SK-N-SH (cell line): ENCODE results near the gene MAST4. TPM values are rescaled to one million over a fixed set of nuclear protein-coding genes. Genes with fewer than 3 reads are reported as not detected.

Experiments used
- CTCF ChIA-PET: fragments of 300-600, 350-600 bp; formaldehyde crosslinking; extraction: SDS; loops from one replicate; lab custom pipeline; 2021; lab: Yijun Ruan, JAX
- POLR2A ChIA-PET: fragments of 350-600 bp; sonication (Branson Sonifier 250); formaldehyde crosslinking; extraction: SDS; loops from one replicate; lab custom pipeline; 2020; ENCODE audit warnings: antibody characterized with exemption, inconsistent platforms; lab: Yijun Ruan, JAX
- DNase-seq: peaks from one replicate; pipeline ENCODE4 v3.0.0; 2012
- H2AFZ ChIP-seq: fragments of 200-600 bp; sonication (generic); 2 replicates; pipeline ENCODE4 v1.8.1; 2016; ENCODE audit warnings: antibody characterized with exemption, mild to moderate bottlenecking, low read depth
- H3F3A ChIP-seq: fragments of 200-600 bp; sonication (generic); replicated peaks from 2 replicates; pipeline ENCODE3; 2016; ENCODE audit warnings: antibody characterized with exemption, mild to moderate bottlenecking; ENCODE audit not compliant: insufficient read depth
- H3K27ac ChIP-seq, 2 experiments: fragments of 200-500 bp in 1 of 2; fragments of 200-600 bp in 1 of 2; sonication (Bioruptor generic) in 1 of 2; sonication (generic), shearing (Covaris generic) in 1 of 2; 2 replicates each; pipeline versions ENCODE4 v1.5.1 to v1.6.1; 2014 to 2016; ENCODE audit warnings: low read depth in 2 of 2, inconsistent platforms in 1 of 2, low read length in 1 of 2, mild to moderate bottlenecking in 1 of 2, mixed read lengths in 1 of 2
- H3K27me3 ChIP-seq: fragments of 200-600 bp; sonication (generic), shearing (Covaris generic); 2 replicates; pipeline ENCODE4 v1.6.1; 2016; ENCODE audit warnings: mixed run types; ENCODE audit not compliant: insufficient read depth
- H3K36me3 ChIP-seq, 2 experiments: fragments of 200-500 bp in 1 of 2; fragments of 200-600 bp in 1 of 2; sonication (Bioruptor generic) in 1 of 2; sonication (generic) in 1 of 2; replicated peaks in 1 of 2; 2 replicates each; pipeline versions ENCODE3 to v1.5.1; 2014 to 2016; ENCODE audit warnings: low read length in 1 of 2, mild to moderate bottlenecking in 1 of 2; ENCODE audit not compliant: insufficient read depth in 2 of 2, control insufficient read depth in 1 of 2
- H3K4me1 ChIP-seq, 2 experiments: fragments of 200-500 bp in 1 of 2; fragments of 200-600 bp in 1 of 2; sonication (Bioruptor generic) in 1 of 2; sonication (generic), shearing (Covaris generic) in 1 of 2; 2 replicates each; pipeline versions ENCODE4 v1.5.1 to v1.6.1; 2014 to 2016; ENCODE audit warnings: low read depth in 1 of 2, low read length in 1 of 2, mixed run types in 1 of 2; ENCODE audit not compliant: insufficient read depth in 2 of 2, control insufficient read depth in 1 of 2
- H3K4me2 ChIP-seq: fragments of 200-600 bp; sonication (generic), shearing (Covaris generic); 2 replicates; pipeline ENCODE4 v1.6.1; 2017; ENCODE audit warnings: mixed run types
- H3K4me3 ChIP-seq, 2 experiments: fragments of 200-500 bp in 1 of 2; fragments of 200-600 bp in 1 of 2; sonication (Bioruptor generic) in 1 of 2; sonication (generic), shearing (Covaris generic) in 1 of 2; 2 replicates each; pipeline versions ENCODE4 v1.5.1 to v1.8.1; 2014 to 2016; ENCODE audit warnings: low read depth in 2 of 2, inconsistent platforms in 1 of 2, low read length in 1 of 2, mild to moderate bottlenecking in 1 of 2, mixed read lengths in 1 of 2, moderate library complexity in 1 of 2
- H3K79me2 ChIP-seq: fragments of 200-600 bp; sonication (generic); 2 replicates; pipeline ENCODE4 v1.8.1; 2017; ENCODE audit warnings: mild to moderate bottlenecking; ENCODE audit not compliant: insufficient read depth
- H3K9ac ChIP-seq: fragments of 200-600 bp; sonication (generic); 2 replicates; pipeline ENCODE4 v1.6.1; 2017; ENCODE audit warnings: mixed run types
- H3K9me2 ChIP-seq: fragments of 200-600 bp; sonication (generic); 2 replicates; pipeline ENCODE4 v1.6.1; 2017; ENCODE audit warnings: mixed run types
- H3K9me3 ChIP-seq: fragments of 200-600 bp; sonication (generic); 2 replicates; pipeline ENCODE4 v1.6.1; 2017; ENCODE audit warnings: mixed run types, mild to moderate bottlenecking, moderate library complexity
- H4K20me1 ChIP-seq: fragments of 200-600 bp; sonication (generic); 2 replicates; pipeline ENCODE4 v1.6.1; 2017; ENCODE audit warnings: mild to moderate bottlenecking, mixed run types; ENCODE audit not compliant: insufficient read depth
- CHD2 ChIP-seq: fragments of 150-350 bp; IDR thresholded peaks from 2 replicates; pipeline ENCODE4 v1.6.1; 2018; ENCODE audit warnings: low read length; ENCODE audit not compliant: partially characterized antibody
- CTCF ChIP-seq: fragments of 200-600 bp; sonication (generic); IDR thresholded peaks from 2 replicates; pipeline ENCODE4 v1.6.1; 2017; ENCODE audit warnings: antibody characterized with exemption, mild to moderate bottlenecking, moderate library complexity
- ELF1 ChIP-seq: IDR thresholded peaks from 2 replicates; pipeline ENCODE4 v1.4.0; 2012
- EP300 ChIP-seq, 2 experiments: IDR thresholded peaks; 2 replicates each; pipeline versions ENCODE4 v1.4.0 to v1.6.1; 2012; ENCODE audit warnings: borderline replicate concordance in 1 of 2, low read depth in 1 of 2, low read length in 1 of 2
- EZH2phosphoT487 ChIP-seq: fragments of 200-600 bp; sonication (generic); IDR thresholded peaks from 2 replicates; pipeline ENCODE4 v1.6.1; 2017; ENCODE audit warnings: low read depth, mixed run types, mild to moderate bottlenecking, antibody characterized with exemption, moderate library complexity, borderline replicate concordance
- FOSL2 ChIP-seq: IDR thresholded peaks from 2 replicates; pipeline ENCODE4 v1.4.0; 2012; ENCODE audit warnings: low read depth, mild to moderate bottlenecking, moderate library complexity, borderline replicate concordance
- FOXM1 ChIP-seq: IDR thresholded peaks from 2 replicates; pipeline ENCODE4 v1.4.0; 2012; ENCODE audit warnings: low read depth, mild to moderate bottlenecking
- GABPA ChIP-seq: IDR thresholded peaks from 2 replicates; pipeline ENCODE4 v1.4.0; 2012; ENCODE audit warnings: low read depth, mild to moderate bottlenecking
- GATA2 ChIP-seq: sonication (generic); formaldehyde crosslinking; IDR thresholded peaks from 2 replicates; pipeline ENCODE4 v1.5.0; 2020; ENCODE audit warnings: mild to moderate bottlenecking, missing genetic modification reagents
- IRF3 ChIP-seq: fragments of 150-350 bp; IDR thresholded peaks from 2 replicates; pipeline ENCODE4 v1.6.1; 2016; ENCODE audit warnings: mild to moderate bottlenecking, low read depth, low read length
- JUND ChIP-seq: IDR thresholded peaks from 2 replicates; pipeline ENCODE4 v1.4.0; 2012
- MEF2A ChIP-seq: IDR thresholded peaks from 2 replicates; pipeline ENCODE4 v1.4.0; 2012; ENCODE audit warnings: low read depth, borderline replicate concordance
- MXI1 ChIP-seq: IDR thresholded peaks from 2 replicates; pipeline ENCODE4 v1.6.1; 2012; ENCODE audit warnings: mild to moderate bottlenecking, low read depth, low read length, improper control_type of control experiment
- NFIC ChIP-seq: IDR thresholded peaks from 2 replicates; pipeline ENCODE4 v1.4.0; 2012; ENCODE audit warnings: borderline replicate concordance
- NRF1 ChIP-seq: IDR thresholded peaks from 2 replicates; pipeline ENCODE4 v1.6.1; 2012; ENCODE audit warnings: low read depth, mild to moderate bottlenecking, low read length
- POLR2AphosphoS5 ChIP-seq: IDR thresholded peaks from 2 replicates; pipeline ENCODE4 v1.6.1; 2012; ENCODE audit warnings: low read depth, low read length
- RAD21 ChIP-seq: IDR thresholded peaks from 2 replicates; pipeline ENCODE4 v1.6.1; 2012; ENCODE audit warnings: mild to moderate bottlenecking, low read length
- RCOR1 ChIP-seq: fragments of 150-350 bp; IDR thresholded peaks from 2 replicates; pipeline ENCODE4 v1.6.1; 2017; ENCODE audit warnings: antibody characterized with exemption, low read length
- REST ChIP-seq: IDR thresholded peaks from 2 replicates; pipeline ENCODE4 v1.6.1; 2012; ENCODE audit warnings: mild to moderate bottlenecking, low read depth, low read length, moderate library complexity
- RFX5 ChIP-seq: IDR thresholded peaks from 2 replicates; pipeline ENCODE4 v1.6.1; 2012; ENCODE audit warnings: mild to moderate bottlenecking, improper control_type of control experiment, low read length
- RXRA ChIP-seq: IDR thresholded peaks from 2 replicates; pipeline ENCODE4 v1.4.0; 2012; ENCODE audit warnings: low read depth, mild to moderate bottlenecking, borderline replicate concordance
- SIN3A ChIP-seq: IDR thresholded peaks from 2 replicates; pipeline ENCODE4 v1.6.1; 2012; ENCODE audit warnings: low read depth, mild to moderate bottlenecking, low read length, moderate library complexity, borderline replicate concordance
- SMC3 ChIP-seq: IDR thresholded peaks from 2 replicates; pipeline ENCODE4 v1.6.1; 2012; ENCODE audit warnings: low read depth, low read length, improper control_type of control experiment
- TAF1 ChIP-seq: IDR thresholded peaks from 2 replicates; pipeline ENCODE4 v1.6.1; 2012; ENCODE audit warnings: low read depth, mild to moderate bottlenecking, low read length, moderate library complexity, borderline replicate concordance
- TCF12 ChIP-seq: IDR thresholded peaks from 2 replicates; pipeline ENCODE4 v1.4.0; 2012
- USF1 ChIP-seq: IDR thresholded peaks from 2 replicates; pipeline ENCODE4 v1.4.0; 2012; ENCODE audit warnings: low read depth, borderline replicate concordance
- USF2 ChIP-seq: fragments of 150-350 bp; IDR thresholded peaks from 2 replicates; pipeline ENCODE4 v1.6.1; 2017; ENCODE audit warnings: antibody characterized with exemption, low read length, low read depth, borderline replicate concordance
- YY1 ChIP-seq: IDR thresholded peaks from 2 replicates; pipeline ENCODE4 v1.4.0; 2012; ENCODE audit warnings: low read depth, mild to moderate bottlenecking
- WGBS: methylation state at CpG from one replicate; pipeline ENCODE4 v1.1.6; 2017; ENCODE audit warnings: low lambda C conversion rate; 5-methylcytosine and 5-hydroxymethylcytosine counted together
- polyA plus RNA-seq, 3 experiments: library from polyadenylated mRNA; depleted of rRNA; stranded (reverse); fragments of >200 nt; gene quantifications; 2 replicates each; pipeline ENCODE4 v1.2.3, GENCODE V29; 2012

The MAST4 gene
- polyA plus RNA-seq, 1 of the 3 experiments (the other 2 are of a cell fraction), result 2.2 TPM

- Histone ChIP-seq H3K4me3 (no peak overlapping the region), H3K27ac (no peak overlapping the region), H3K36me3 (no peaks in the 10 kb centered on the region), H4K20me1 (no peaks in the 10 kb centered on the region), H2AFZ (no peak overlapping the region), H3K9me3 (no peaks in the 10 kb centered on the region), H3K4me1 (peaks cover 0 to 20% of the 10 kb centered on the region in 2 experiments; a peak in 2 of 4 replicates), H3K9me2 (no peaks in the 10 kb centered on the region), H3F3A (no peaks in the 10 kb centered on the region), H3K79me2 (no peaks in the 10 kb centered on the region), H3K27me3 (no peaks in the 10 kb centered on the region), H3K9ac (no peak overlapping the region), H3K4me2 (no peak overlapping the region)
- WGBS, result 58% methylated on average over 3 of the region's 4 CpGs
- ChIA-PET POLR2A (no interaction called here), CTCF (interaction anchor here (0.5 to 12.2 kb wide), 6 partner anchors 47 to 1046 kb away, joined by 3 to 201 read pairs (median 14); no protein-coding TSS in a partner anchor)
- no peak for DNase-seq
- TF ChIP-seq REST (no peak), CTCF (no peak), RCOR1 (no peak), MEF2A (no peak), USF1 (no peak), RFX5 (no peak), NFIC (0 out of 2 replicates have a peak, but pooled peaks have one; percentile 47), RAD21 (no peak), MXI1 (no peak), GATA2 (CRISPR knock-in tag) (no peak), TAF1 (no peak), GABPA (no peak), EP300 (IDR thresholded peaks at IDR 0.05; ENCODE audit: borderline replicate concordance in 1 of 2, low read depth in 1 of 2, low read length in 1 of 2) (peak in 1 of 2 experiments; percentile 91; a peak in 2 of 4 replicates), RXRA (peak; percentile 80; the same call in 1 of the 2 replicates), TCF12 (peak; percentile 90), EZH2phosphoT487 (no peak), NRF1 (no peak), FOSL2 (peak; percentile 56; the same call in 1 of the 2 replicates), IRF3 (no peak), FOXM1 (peak; percentile 65; the same call in 1 of the 2 replicates), USF2 (no peak), ELF1 (no peak), JUND (peak; percentile 67), POLR2AphosphoS5 (no peak), CHD2 (no peak), SMC3 (no peak), YY1 (no peak), SIN3A (no peak)
Observed at GRCh38 chr5:67206929-67207328, 610.7 kb downstream of the MAST4 start.
